Mononuclear cell (primary cell): ENCODE results near the gene PNISR. TPM values are rescaled to one million over a fixed set of nuclear protein-coding genes. Genes with fewer than 3 reads are reported as not detected.

Experiments
- H3K27me3 ChIP-seq: 2 replicates; pipeline ENCODE4 v1.6.0; 2011; ENCODE audit warnings: low read length, control low read depth; ENCODE audit not compliant: insufficient read depth
- H3K4me1 ChIP-seq: 2 replicates; pipeline ENCODE4 v1.5.1; 2011; ENCODE audit warnings: mild to moderate bottlenecking, low read length, control low read depth; ENCODE audit not compliant: insufficient read depth
- H3K4me3 ChIP-seq: 2 replicates; pipeline ENCODE4 v1.5.1; 2011; ENCODE audit warnings: mild to moderate bottlenecking, low read length, moderate library complexity
- H3K9me3 ChIP-seq: 2 replicates; pipeline ENCODE4 v1.5.1; 2011; ENCODE audit warnings: low read depth, mild to moderate bottlenecking, control low read depth, low read length
- total RNA-seq: library from RNA; depleted of rRNA; stranded (reverse); fragments of >200 nt; gene quantifications from one replicate; pipeline ENCODE4 v1.2.3, GENCODE V29; 2012

The PNISR gene
- total RNA-seq, 1 donor = 364 TPM

DNA sequence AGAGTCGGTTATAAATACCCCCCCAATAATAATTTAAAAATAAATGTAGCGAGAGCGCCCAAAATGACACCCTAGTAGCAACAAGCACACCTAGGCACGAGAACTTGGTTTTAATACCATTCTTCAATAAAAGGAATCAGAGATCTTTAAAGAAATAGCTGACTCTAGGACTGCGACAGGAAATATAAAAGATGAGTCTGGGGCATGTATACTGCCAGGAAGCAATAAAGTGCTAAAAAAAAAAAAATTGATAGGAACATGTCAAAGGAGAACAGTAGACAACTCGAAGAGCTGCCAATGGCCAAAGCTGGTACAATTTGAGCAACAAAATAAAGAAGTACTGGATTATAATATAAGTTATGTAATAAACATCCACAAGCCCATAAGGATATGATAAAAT, 2.2 kb downstream of the PNISR start:
- Histone ChIP-seq H3K4me1 (peaks cover 52% of the 10 kb centered on the region), H3K27me3 (no peaks in the 10 kb centered on the region), H3K4me3 (no peak overlapping the region), H3K9me3 (no peaks in the 10 kb centered on the region)

DNA sequence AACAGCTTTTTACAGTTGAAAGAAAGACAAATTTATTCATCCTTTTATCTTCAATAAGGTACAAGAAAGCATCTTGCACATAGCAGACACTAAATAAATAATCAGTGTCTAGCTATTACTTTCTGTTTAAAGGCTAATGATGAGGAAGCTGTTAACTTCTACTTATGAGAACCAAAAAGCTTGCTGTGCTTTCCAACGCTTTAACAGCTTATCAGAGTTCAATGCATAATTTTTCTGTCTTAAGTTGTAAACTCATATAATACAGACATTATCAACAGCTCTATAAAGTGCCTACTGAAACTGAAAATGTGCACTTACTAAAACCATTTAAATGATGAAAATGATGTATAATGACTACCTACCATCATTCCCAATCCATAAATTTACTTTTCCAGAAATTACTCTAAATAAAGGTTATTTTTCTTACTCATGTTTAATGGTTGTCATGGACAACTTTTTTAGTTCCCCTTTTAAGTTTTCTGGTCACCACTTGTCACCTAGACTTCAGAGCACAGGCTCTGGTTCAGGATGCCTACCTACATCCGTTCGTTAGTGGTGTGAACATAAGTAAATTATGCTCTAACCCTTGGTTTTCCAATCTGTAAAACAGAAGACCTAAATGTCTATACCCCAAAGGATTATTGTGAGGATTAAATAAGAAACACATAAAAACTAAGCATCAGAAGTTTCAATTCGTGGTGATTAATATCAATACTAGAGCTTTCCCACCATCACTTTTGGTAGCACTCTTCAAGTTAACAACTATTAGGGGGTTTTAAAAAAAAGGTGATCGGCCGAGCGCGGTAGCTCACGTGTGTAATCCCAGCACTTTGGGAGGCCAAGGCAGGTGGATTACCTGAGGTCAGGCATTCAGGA, 8.0 kb downstream of the PNISR start:
- H3K27me3 ChIP-seq = no peaks in the 10 kb centered on the region
- H3K4me3 ChIP-seq = no peak overlapping the region
- peaks cover 19% of the 10 kb centered on the region for H3K4me1 ChIP-seq
- no peaks in the 10 kb centered on the region for H3K9me3 ChIP-seq

DNA sequence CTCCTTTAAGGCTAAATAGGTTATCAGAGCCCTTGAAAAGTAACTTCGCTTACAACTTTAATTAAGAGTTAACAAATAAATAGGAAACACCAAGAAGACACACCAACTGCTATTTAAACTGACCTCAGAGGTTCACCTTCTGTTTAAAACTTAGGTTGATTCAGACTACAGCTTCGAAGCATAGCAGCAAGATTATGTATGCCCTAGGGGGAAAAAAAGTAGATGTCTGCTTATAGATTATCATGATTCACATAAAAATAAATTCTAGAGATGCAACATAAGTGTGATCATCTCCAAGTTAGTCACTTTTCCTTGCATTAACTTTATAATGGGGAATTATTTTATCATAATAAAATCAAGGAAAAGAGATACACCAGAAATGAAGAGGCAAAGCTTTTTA, 8.9 kb downstream of the PNISR start:
- H3K4me3 ChIP-seq = no peak overlapping the region
- H3K9me3 ChIP-seq = no peaks in the 10 kb centered on the region
- peaks cover 14% of the 10 kb centered on the region for H3K4me1 ChIP-seq
- H3K27me3 ChIP-seq = no peaks in the 10 kb centered on the region

DNA sequence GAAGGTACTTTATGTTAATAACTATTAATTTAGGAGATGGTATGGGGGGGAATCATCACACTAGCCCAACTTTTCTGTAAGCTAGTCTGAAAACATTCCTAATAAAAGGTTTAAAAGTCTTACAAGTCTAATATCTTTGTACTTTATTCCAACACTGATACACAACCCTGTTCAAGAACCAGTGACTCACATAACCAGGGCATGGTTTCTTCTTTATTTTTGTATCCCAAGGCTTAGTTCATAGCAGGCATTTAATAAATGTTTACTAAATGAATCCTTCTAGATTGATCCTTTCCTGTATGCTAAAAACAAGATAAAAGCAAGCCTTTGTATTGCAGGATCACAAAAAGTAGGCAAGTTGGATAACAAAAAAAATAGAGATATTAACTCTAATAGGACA, 9.7 kb downstream of the PNISR start:
- Histone ChIP-seq H3K4me3 (no peak overlapping the region), H3K27me3 (no peaks in the 10 kb centered on the region), H3K4me1 (peaks cover 14% of the 10 kb centered on the region), H3K9me3 (no peaks in the 10 kb centered on the region)

DNA sequence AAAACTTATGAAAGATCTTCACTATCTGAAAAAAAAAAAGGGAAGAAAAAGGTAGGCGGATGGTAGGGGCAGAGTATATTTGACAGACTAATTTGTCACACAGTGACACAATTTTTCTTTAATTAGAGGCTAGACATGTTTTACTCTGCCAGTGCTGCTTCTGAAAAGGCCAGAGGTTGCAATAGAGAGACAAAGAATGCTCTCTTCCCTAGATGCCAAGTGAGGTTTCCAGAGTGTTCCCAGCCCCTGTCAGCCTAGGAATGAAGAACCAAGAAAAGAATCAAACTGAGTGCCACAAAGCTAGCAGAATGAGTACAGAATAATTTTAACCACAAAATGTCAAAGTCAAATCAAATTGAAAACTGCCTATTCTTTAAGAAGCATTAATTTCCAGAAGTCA, 13.0 kb downstream of the PNISR start:
- no peaks in the 10 kb centered on the region for H3K27me3 ChIP-seq
- H3K9me3 ChIP-seq = no peaks in the 10 kb centered on the region
- no peaks in the 10 kb centered on the region for H3K4me1 ChIP-seq
- H3K4me3 ChIP-seq = no peak overlapping the region

DNA sequence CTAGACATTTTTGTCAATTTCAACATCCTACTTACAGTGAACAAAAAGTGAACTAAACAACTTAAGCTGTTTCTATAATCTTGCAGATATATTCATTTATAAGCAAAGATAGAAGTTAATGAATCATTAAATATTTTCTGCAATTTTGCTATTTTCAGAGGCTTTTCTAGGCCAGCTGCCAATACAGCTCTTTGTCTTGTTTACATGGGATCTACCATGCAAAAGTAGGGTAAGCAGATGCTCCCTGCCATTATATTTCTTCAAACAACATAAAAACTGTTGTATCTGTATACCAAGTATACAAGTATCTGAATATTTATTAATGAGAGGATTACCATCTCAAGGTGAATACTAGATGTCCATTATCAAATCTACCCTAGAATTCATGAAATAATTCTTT, 15.4 kb downstream of the PNISR start:
- H3K4me3 ChIP-seq = no peak overlapping the region
- no peaks in the 10 kb centered on the region for H3K27me3 ChIP-seq
- H3K4me1 ChIP-seq = no peaks in the 10 kb centered on the region
- no peaks in the 10 kb centered on the region for H3K9me3 ChIP-seq

DNA sequence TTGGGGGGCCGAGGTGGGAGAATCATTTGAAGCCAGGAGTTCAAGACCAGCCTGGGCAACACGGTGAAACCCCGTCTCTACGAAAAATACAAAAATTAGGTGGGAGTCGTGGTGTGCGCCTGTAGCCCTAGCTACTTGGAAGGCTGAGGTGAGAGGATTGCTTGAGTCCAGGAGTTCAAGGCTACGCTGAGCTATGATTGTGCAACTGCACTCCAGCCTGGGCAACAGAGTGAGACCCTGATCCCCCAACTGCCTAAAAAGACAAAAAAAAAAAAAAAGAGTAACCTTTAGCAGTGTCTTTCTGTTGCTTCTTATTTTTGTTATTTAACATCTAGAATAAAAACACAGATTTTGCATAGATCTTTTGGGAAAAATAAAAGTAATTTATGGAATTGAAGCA, 18.0 kb downstream of the PNISR start:
- Histone ChIP-seq H3K9me3 (no peaks in the 10 kb centered on the region), H3K4me1 (peaks cover 3% of the 10 kb centered on the region), H3K27me3 (no peaks in the 10 kb centered on the region), H3K4me3 (no peak overlapping the region)

DNA sequence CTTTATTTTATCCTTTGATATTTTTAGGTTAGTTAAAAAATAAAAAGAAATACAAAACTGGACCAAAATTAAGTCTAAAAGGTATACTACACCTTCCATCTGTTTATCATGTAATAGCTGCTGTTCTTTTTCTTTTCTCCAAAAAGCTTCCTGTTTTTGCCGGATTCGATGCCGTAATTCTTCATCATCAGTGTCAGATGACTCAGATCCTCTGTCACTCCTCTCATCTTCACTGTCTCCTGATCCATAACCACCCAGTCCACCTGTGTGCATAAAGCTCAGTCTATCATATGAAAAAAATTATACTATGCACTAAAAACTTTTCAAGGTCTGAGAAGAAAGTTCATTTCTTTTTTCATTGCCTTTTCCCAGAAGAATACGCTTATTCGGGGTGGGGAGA, 22.7 kb downstream of the PNISR start:
- Histone ChIP-seq H3K4me3 (no peak overlapping the region), H3K27me3 (no peaks in the 10 kb centered on the region), H3K4me1 (peaks cover 3% of the 10 kb centered on the region), H3K9me3 (no peaks in the 10 kb centered on the region)

DNA sequence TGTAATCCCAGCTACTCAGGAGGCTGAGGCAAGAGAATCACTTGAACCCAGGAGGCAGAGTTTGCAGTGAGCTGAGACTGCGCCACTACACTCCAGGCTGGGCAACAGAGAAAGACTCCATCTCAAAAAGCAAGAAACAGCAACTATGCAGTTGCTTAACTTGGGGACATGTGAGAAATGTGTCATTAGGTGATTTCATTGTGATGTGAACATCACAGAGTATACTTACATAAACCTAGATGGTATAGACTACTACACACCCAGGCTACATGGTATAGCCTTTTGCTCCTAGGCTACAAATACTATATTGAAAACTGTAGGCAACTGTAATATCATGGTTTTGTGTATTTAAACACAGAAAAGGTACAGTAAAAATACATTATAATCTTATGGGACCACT, 27.8 kb downstream of the PNISR start:
- Histone ChIP-seq H3K9me3 (no peaks in the 10 kb centered on the region), H3K4me3 (no peak overlapping the region), H3K27me3 (no peaks in the 10 kb centered on the region), H3K4me1 (peaks cover 9% of the 10 kb centered on the region)

DNA sequence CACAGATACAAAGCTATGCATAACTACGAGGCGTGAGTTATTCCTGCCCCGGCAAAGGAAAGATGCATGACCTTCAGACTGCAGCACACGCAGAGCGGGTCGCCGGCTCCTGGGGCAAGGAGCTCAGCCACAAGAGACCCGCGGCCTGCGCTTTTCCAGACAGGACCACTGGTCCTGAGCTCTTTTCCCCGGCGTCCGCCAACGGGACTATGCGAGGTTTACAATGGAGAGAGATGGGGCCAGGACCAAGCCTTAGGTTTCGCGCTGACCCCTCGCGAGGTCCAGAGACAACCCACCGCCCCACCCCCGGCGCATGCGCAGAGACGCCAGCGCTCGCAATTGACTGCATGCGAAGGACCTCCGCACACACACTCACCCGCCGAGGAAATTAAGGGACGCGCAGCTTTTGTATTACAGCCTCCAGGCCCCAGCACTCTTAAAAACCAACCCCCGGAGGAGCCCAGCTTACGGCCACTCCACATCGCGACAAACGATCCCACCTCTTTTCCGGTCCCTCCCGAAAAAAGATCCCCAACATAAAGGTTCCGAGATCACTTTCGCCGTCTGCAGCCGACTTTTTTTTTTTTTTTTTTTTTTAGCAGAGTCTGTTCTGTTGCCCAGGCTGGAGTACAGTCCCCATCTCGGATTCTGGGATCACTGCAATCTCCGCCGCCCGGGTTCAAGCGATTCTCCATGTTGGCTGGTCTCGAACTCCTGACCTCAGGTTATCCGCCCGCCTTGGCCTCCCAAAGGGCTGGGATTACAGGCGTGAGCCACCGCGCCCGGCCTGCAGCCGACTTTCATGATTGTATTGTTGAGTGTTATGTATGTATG, 31.2 kb downstream of the PNISR start, which contains the start of gene COQ3:
COQ3 (minus strand) TSS at position 498 of the 834 bp plus-strand sequence; CDS start at position 482, 16 bp downstream.
- peak within 1 kb of the TSS; percentile 94 for H3K4me3 ChIP-seq
- no peaks in the 10 kb centered on the region for H3K9me3 ChIP-seq
- H3K4me1 ChIP-seq = peaks cover 9% of the 10 kb centered on the region
- H3K27me3 ChIP-seq = no peaks in the 10 kb centered on the region

DNA sequence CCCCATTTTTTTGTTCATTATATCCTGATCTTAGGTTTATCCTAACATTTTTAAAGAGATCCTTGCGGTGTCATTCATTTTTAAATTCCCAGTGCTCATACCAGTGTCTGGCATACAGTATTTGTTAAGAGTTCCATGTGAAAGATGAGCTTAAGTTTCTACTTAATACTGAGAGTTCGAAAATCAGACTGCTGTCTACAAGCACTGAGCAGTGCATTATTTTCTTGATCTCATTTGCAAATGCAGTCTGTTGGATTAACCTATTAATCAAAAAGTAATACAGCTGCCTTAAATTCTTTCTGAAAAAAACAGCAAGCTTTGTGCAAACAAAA, 31.8 kb downstream of the PNISR start:
- H3K9me3 ChIP-seq = no peaks in the 10 kb centered on the region
- H3K4me1 ChIP-seq = peaks cover 9% of the 10 kb centered on the region
- no peaks in the 10 kb centered on the region for H3K27me3 ChIP-seq
- peak overlapping the region; percentile 94 for H3K4me3 ChIP-seq

DNA sequence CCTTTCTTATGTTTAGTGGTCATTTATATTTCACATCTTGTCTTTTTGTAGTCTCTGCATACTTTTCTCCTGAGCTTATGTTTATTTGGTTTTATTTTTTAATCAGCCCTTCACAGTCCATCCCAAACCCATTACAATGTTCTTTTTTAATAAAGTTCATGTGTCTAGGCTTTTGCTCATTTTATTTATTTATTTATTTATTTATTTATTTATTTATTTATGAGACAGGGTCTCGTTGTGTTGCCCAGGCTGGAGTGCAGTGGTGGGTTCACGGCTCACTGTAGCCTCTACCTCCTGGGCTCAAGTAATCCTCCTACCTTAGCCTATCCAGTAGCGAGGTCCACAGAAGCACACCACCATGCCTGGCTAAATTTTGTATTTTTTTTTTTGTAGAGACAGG, 34.2 kb downstream of the PNISR start:
- Histone ChIP-seq H3K4me3 (no peak overlapping the region), H3K27me3 (no peaks in the 10 kb centered on the region), H3K4me1 (peaks cover 9% of the 10 kb centered on the region), H3K9me3 (no peaks in the 10 kb centered on the region)

DNA sequence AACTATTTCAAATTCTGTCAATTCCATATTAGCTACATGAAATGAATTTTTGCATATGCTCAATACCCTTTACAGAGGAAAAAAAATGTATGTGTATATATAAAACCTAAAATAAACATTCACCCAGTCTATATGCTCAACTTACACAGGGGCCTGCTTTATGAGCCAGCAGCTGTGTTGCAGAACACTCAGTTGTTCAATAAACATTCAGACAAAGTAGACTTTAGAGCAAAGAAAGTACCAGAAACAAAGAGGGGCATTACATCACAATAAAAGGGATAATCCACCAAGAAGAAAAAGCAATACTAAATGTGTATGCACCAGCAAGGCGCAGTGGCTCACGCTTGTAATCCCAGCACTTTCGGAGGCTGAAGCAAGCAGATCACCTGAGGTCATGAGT, 40.6 kb downstream of the PNISR start:
- Histone ChIP-seq H3K4me1 (no peaks in the 10 kb centered on the region), H3K4me3 (no peak overlapping the region), H3K27me3 (no peaks in the 10 kb centered on the region), H3K9me3 (no peaks in the 10 kb centered on the region)

DNA sequence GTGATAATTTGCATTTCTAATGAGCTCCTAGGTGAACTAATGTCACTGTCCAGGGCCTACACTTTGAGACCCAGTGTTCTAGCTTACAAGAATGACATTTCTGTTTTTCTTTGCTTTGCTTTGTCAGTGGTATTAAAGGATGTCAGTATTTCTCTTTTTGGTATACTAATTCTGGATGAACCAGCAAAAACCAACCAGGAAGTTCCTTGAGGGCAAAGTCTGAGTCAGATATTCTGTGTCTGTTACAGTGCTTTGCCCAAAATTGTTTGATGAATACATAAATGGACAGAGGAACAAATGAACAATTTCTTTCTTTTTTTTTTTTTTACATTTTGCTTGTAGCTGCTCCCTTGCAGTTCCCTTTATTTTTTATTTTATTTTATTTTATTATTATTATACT, 46.5 kb downstream of the PNISR start:
- Histone ChIP-seq H3K4me3 (no peak overlapping the region), H3K4me1 (no peaks in the 10 kb centered on the region), H3K27me3 (no peaks in the 10 kb centered on the region), H3K9me3 (no peaks in the 10 kb centered on the region)

DNA sequence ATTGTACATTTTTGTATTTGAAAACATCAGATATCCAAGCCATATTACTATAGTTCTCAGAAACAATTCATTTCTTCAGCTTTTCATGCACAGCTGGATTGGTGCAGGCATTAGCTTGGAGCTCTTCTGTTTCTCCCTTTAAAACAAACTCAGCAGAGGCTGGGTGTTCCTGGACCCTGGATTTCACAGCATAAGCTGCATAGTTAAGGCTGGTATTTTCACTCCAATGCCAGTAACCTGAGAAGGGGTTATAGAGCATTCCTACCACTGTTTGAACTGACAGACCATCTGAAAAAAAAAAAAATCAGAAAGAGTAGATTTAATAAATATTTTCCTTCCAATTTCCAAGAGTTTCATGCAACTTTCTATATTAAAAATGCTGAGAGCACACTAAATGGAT, 55.6 kb downstream of the PNISR start:
- H3K4me3 ChIP-seq = no peak overlapping the region
- H3K4me1 ChIP-seq = no peaks in the 10 kb centered on the region
- no peaks in the 10 kb centered on the region for H3K27me3 ChIP-seq
- H3K9me3 ChIP-seq = no peaks in the 10 kb centered on the region
